Fibroblast of lung (primary cell): ENCODE measurements around the gene MSI2. TPM values are rescaled to one million over a fixed set of nuclear protein-coding genes. Genes with fewer than 3 reads are reported as not detected.

ENCODE experiments used
- DNase-seq, 2 donors: peaks; one replicate each; pipeline versions ENCODE4 v3.0.0 to v3.0.0-alpha.2; 2010; ENCODE audit warnings: low read depth in 2 of 2
- H2AFZ ChIP-seq: 2 replicates; pipeline ENCODE4 v1.5.1; 2012; ENCODE audit warnings: low read length, control low read depth, inconsistent platforms
- H3K27ac ChIP-seq: 2 replicates; pipeline ENCODE4 v1.5.1; 2011; ENCODE audit warnings: low read length, control low read depth; ENCODE audit not compliant: insufficient read depth
- H3K27me3 ChIP-seq: 2 replicates; pipeline ENCODE4 v1.5.1; 2011; ENCODE audit warnings: mild to moderate bottlenecking, low read length; ENCODE audit not compliant: control insufficient read depth, insufficient read depth
- H3K36me3 ChIP-seq: 2 replicates; pipeline ENCODE4 v1.5.1; 2011; ENCODE audit warnings: low read length; ENCODE audit not compliant: control insufficient read depth, insufficient read depth
- H3K4me1 ChIP-seq: 2 replicates; pipeline ENCODE4 v1.5.1; 2011; ENCODE audit warnings: low read length; ENCODE audit not compliant: control insufficient read depth, insufficient read depth; ENCODE audit errors: extremely low read depth
- H3K4me2 ChIP-seq: 2 replicates; pipeline ENCODE4 v1.5.1; 2011; ENCODE audit warnings: low read length, control low read depth; ENCODE audit not compliant: insufficient read depth; ENCODE audit errors: extremely low read depth
- H3K4me3 ChIP-seq, 4 experiments: fragments of 200-600 bp in 1 of 4; sonication (generic) in 1 of 4; replicated peaks in 1 of 4; 2 replicates each; pipeline ENCODE4 v1.5.1; 2011 to 2016; ENCODE audit warnings: low read length in 4 of 4, low read depth in 3 of 4, mild to moderate bottlenecking in 3 of 4, control low read depth in 2 of 4, inconsistent platforms in 1 of 4, mixed read lengths in 1 of 4; ENCODE audit not compliant: insufficient read depth in 1 of 4; ENCODE audit errors: control extremely low read depth in 1 of 4
- H3K79me2 ChIP-seq: 2 replicates; pipeline ENCODE4 v1.5.1; 2012; ENCODE audit warnings: mild to moderate bottlenecking, low read length, inconsistent platforms; ENCODE audit not compliant: control insufficient read depth, insufficient read depth
- H3K9ac ChIP-seq: 2 replicates; pipeline ENCODE4 v1.5.1; 2011; ENCODE audit warnings: mild to moderate bottlenecking, low read length, control low read depth; ENCODE audit not compliant: insufficient read depth
- H3K9me3 ChIP-seq: 2 replicates; pipeline ENCODE4 v1.5.1; 2012; ENCODE audit warnings: low read depth, low read length; ENCODE audit not compliant: control insufficient read depth, insufficient read depth
- H4K20me1 ChIP-seq: 2 replicates; pipeline ENCODE4 v1.5.1; 2011; ENCODE audit warnings: low read length; ENCODE audit not compliant: control insufficient read depth, insufficient read depth; ENCODE audit errors: extremely low read depth
- EZH2 ChIP-seq: IDR thresholded peaks from 2 replicates; pipeline ENCODE4 v1.5.1; 2012; ENCODE audit warnings: low read length, control low read depth, mild to moderate bottlenecking; ENCODE audit errors: missing control alignments
- polyA plus RNA-seq, 2 donors: library from polyadenylated mRNA; depleted of rRNA in 1 of 2; stranded (reverse) in 1 of 2; unstranded in 1 of 2; fragments of >200 nt; gene quantifications; 2 replicates each; pipeline ENCODE4 v1.2.1, GENCODE V29; 2011 to 2012; ENCODE audit warnings: missing spikeins in 1 of 2
- total RNA-seq: library from RNA; depleted of rRNA; stranded (reverse); fragments of >200 nt; gene quantifications from 2 replicates; pipeline ENCODE4 v1.2.1, GENCODE V29; 2014
- TF ChIP-seq, protein P1 (sequence below), 2 donors: IDR thresholded peaks in 1 of 2; conservative IDR thresholded peaks in 1 of 2; 1 replicate in 1 of 2; 2 replicates in 1 of 2; pipeline ENCODE4 v1.5.1; 2011 to 2012; ENCODE audit warnings: low read length in 2 of 2, control low read depth in 1 of 2, inconsistent platforms in 1 of 2, low read depth in 1 of 2, mild to moderate bottlenecking in 1 of 2

MSI2 gene
- total and polyA plus RNA-seq, 2 donors (not counting 1 experiment from before 2014, with no cell fraction given), result 6.8 to 14.2 TPM

DNA sequence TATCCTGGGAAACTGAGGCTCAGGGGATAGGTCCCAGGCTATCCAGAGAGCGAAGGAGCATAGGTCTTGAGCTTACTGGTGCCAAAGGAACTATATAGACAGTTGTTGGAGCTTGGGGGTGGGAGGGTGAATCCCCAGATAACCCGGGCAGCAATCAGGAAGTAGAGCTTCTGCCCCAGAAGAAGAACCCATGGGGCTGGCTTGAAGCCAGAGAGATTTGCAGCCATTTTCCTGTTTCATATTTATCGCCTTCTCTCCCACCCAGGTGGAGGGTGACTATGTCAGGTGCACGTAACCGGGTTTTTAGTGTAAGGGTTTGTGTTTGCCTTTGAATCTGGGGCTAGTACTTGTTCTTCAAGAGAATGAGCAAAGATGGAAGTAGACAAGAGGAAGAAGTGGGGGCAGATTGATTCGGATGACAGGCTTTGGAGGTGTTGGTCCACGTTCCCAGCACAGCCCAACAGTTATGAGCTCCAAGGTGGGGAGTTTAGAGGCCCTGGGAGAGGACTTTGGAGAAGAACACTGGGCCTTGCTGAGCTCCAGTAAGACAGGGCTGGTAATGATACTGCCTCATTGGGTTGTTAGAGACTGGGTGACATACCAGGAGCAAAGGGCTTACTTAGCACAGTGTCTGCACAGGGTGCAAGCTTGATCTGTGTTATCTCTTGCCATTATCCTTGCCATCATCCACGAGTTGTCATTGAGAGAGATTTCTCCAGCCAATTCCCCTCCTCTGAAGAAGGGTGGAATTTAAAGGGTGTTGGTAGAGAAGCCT, 343.1 kb downstream of the MSI2 start:
- no peak overlapping the region for H3K27ac ChIP-seq
- no peak overlapping the region for H3K4me2 ChIP-seq
- H3K4me1 ChIP-seq, result no peaks in the 10 kb centered on the region

GRCh38 chr17:57600074-57600473, 343.8 kb downstream of the MSI2 start:
- Histone ChIP-seq H3K4me1 (peaks cover under 1% of the 10 kb centered on the region), H3K4me3 (no peak overlapping the region), H4K20me1 (no peaks in the 10 kb centered on the region), H2AFZ (no peak overlapping the region), H3K9ac (no peak overlapping the region), H3K27me3 (no peaks in the 10 kb centered on the region), H3K36me3 (no peaks in the 10 kb centered on the region), H3K79me2 (no peaks in the 10 kb centered on the region), H3K9me3 (no peaks in the 10 kb centered on the region), H3K4me2 (no peak overlapping the region), H3K27ac (no peak overlapping the region)
- TF ChIP-seq, protein P1, sequence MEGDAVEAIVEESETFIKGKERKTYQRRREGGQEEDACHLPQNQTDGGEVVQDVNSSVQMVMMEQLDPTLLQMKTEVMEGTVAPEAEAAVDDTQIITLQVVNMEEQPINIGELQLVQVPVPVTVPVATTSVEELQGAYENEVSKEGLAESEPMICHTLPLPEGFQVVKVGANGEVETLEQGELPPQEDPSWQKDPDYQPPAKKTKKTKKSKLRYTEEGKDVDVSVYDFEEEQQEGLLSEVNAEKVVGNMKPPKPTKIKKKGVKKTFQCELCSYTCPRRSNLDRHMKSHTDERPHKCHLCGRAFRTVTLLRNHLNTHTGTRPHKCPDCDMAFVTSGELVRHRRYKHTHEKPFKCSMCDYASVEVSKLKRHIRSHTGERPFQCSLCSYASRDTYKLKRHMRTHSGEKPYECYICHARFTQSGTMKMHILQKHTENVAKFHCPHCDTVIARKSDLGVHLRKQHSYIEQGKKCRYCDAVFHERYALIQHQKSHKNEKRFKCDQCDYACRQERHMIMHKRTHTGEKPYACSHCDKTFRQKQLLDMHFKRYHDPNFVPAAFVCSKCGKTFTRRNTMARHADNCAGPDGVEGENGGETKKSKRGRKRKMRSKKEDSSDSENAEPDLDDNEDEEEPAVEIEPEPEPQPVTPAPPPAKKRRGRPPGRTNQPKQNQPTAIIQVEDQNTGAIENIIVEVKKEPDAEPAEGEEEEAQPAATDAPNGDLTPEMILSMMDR (conservative IDR thresholded peaks at IDR 0.05 in 1 of 2, IDR thresholded peaks at IDR 0.05 in 1 of 2; ENCODE audit: low read depth in 1 of 2, low read length in 2 of 2), result no peak
- no peak for TF ChIP-seq EZH2
- peak in 1 of 2 donors; percentile 17 for DNase-seq

More for the DNA sequence above, 343.1 kb downstream of the MSI2 start:
- Histone ChIP-seq H3K9ac (no peak overlapping the region), H3K4me3 (no peak overlapping the region), H4K20me1 (no peaks in the 10 kb centered on the region), H3K27me3 (no peaks in the 10 kb centered on the region), H3K79me2 (no peaks in the 10 kb centered on the region), H3K36me3 (no peaks in the 10 kb centered on the region), H3K9me3 (no peaks in the 10 kb centered on the region), H2AFZ (no peak overlapping the region)
- TF ChIP-seq, protein P1 (conservative IDR thresholded peaks at IDR 0.05 in 1 of 2, IDR thresholded peaks at IDR 0.05 in 1 of 2; ENCODE audit: low read depth in 1 of 2, low read length in 2 of 2), result no peak
- no peak for TF ChIP-seq EZH2
- DNase-seq, result no peak

DNA sequence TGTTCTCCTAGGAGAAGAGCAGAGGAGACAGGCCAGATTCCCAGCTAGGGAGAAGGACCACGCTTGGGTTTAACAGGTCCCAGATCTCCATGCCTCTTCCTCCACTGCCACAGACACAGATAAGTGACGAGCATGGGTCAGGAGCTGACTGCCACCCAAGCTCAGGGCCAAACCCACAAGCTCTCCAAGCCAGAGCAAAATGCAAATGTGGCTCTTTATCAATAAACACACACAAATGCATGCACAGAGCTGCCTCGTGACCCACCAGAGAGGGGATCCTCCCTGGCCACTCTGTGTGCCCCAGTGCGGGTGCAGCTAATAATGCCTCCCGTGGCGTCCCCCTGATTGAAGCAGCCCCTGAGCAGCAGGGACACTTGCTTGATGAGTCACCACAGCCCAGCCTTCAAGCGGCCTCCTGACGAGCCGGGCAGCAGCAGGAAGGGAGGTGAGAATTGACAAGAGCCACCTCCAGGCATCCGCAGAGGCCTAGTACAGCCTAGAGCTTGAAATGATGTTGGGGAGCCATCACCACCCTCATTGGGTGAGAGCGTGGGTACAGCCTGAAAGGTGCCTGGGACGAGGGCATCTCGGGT, 344.9 kb downstream of the MSI2 start:
- no peaks in the 10 kb centered on the region for H3K9me3 ChIP-seq
- no peak overlapping the region for H3K27ac ChIP-seq
- TF ChIP-seq, protein P1 (conservative IDR thresholded peaks at IDR 0.05 in 1 of 2, IDR thresholded peaks at IDR 0.05 in 1 of 2; ENCODE audit: low read depth in 1 of 2, low read length in 2 of 2), result no peak
- TF ChIP-seq EZH2, result no peak
- peaks cover 6% of the 10 kb centered on the region for H3K4me1 ChIP-seq
- no peaks in the 10 kb centered on the region for H3K36me3 ChIP-seq
- no peak overlapping the region for H3K4me3 ChIP-seq
- no peaks in the 10 kb centered on the region for H3K79me2 ChIP-seq
- H3K27me3 ChIP-seq, result no peaks in the 10 kb centered on the region
- no peak overlapping the region for H3K9ac ChIP-seq
- no peak overlapping the region for H3K4me2 ChIP-seq
- peak in 1 of 2 donors; percentile 28 for DNase-seq
- no peak overlapping the region for H2AFZ ChIP-seq
- no peaks in the 10 kb centered on the region for H4K20me1 ChIP-seq
